HK-2 (cell line): Measurements from ENCODE around the gene OR51L1.

Experiments
- DNase-seq: peaks from one replicate; pipeline ENCODE4 v3.0.0-alpha.2; 2018; ENCODE audit not compliant: unreplicated experiment

The OR51L1 gene

GRCh38 chr11:5046754-5047330 is 52.2 kb downstream of the OR51L1 start:
- no peak for DNase-seq
